ENCODE data around the gene CNPY1. TPM values are rescaled to one million over a fixed set of nuclear protein-coding genes. Genes with fewer than 3 reads are reported as not detected.

Gene CNPY1
- total and polyA plus RNA-seq, 7 experiments from 2014 or later = not detected

DNA sequence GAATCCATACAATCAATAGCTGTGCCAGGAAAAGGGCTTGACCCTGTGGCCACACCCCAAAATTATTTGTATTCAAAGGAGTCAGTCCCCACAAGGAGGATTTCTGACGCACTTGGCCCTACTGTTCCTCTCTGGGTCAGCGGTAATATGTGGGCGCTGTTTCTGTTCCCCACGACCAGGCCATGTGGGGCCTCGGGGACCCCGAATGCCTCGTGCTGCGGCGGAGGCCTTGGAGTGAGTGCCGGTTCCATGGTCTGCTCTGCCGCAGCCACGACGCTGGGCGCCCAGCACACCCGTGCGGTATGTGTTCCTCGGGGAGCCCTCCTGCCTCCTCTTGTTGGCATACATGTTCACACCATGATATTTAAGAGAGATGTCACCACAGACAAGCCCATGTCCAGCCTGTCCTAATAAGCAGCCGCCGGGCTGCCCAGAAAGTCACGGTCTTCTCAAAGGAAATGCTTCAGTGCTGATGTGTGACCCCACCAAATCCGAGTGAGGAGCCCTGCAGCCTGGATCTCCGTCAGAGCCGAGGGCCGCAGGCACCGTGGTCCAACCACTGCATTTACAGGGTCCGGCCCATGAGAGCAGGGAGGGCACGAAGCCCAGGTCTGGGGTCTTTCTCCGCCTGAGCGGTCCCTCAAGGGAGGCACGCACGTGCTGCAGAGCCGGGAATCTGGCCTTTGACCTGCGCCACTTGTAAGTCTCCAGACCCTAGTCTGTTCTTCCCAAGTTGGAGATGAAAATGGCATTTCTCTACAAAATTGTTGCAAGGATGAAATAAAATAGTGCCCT lies 52.4 kb downstream of the CNPY1 start:
- Histone ChIP-seq H3K36me3 (ENCODE audit: control insufficient read depth in 2 of 3, insufficient read depth in 3 of 3, low read length in 3 of 3) (no peaks in the 10 kb centered on the region), H3K9me3 (ENCODE audit: control insufficient read depth in 2 of 3, low read length in 3 of 3) (no peaks in the 10 kb centered on the region), H3K4me3 (ENCODE audit: low read length) (no peak overlapping the region), H3K27ac (ENCODE audit: low read depth, low read length) (no peak overlapping the region), H3K27me3 (ENCODE audit: control insufficient read depth in 2 of 2, insufficient read depth in 2 of 2, low read length in 2 of 2) (peaks cover 0 to 5% of the 10 kb centered on the region in 2 donors), H3K4me1 (ENCODE audit: control insufficient read depth in 2 of 2, insufficient read depth in 2 of 2, low read length in 2 of 2) (peaks cover 0 to 4% of the 10 kb centered on the region in 2 donors)
- Mint-ChIP-seq H3K27ac (no peak overlapping the region), H3K4me1 (peaks cover 13 to 20% (median 17%) of the 10 kb centered on the region in 7 donors), H3K36me3 (peaks cover 0 to 6% (median 0%) of the 10 kb centered on the region in 5 donors), H3K27me3 (peaks cover 24 to 51% (median 39%) of the 10 kb centered on the region in 5 donors), H3K9me3 (peaks cover 0 to 1% (median 0%) of the 10 kb centered on the region in 11 donors), H3K4me3 (no peak overlapping the region)
- POLR2A ChIA-PET = no interaction called here
- CTCF ChIA-PET = no interaction called here
- ATAC-seq (no peak), DNase-seq (no peak)
- intact Hi-C loops (cut with micrococcal nuclease) = no loop called here

DNA sequence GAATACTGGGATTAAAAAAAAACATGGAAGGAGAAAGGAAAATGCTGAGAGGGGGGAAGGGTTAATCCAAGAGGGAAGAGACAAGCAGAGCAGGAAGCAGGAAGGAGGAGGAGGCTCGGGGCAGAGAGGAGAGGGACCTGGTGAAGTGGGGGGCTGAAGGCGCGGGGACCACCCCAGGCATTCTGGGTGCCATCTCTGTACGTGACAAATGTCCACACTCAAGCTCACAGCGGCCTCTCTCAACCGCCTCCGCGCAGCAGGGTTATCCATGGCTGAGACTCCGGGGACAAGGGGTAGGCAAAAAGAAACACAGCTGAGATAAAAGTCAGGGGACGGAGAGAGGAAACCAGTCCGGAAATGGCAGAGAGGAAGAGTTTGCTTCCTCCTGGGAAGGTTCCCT lies 54.5 kb downstream of the CNPY1 start:
- peak overlapping the region in 2 of 9 donors; percentile 34 to 42 for H3K27ac Mint-ChIP-seq
- H3K4me3 ChIP-seq (ENCODE audit: low read length) = no peak overlapping the region

DNA sequence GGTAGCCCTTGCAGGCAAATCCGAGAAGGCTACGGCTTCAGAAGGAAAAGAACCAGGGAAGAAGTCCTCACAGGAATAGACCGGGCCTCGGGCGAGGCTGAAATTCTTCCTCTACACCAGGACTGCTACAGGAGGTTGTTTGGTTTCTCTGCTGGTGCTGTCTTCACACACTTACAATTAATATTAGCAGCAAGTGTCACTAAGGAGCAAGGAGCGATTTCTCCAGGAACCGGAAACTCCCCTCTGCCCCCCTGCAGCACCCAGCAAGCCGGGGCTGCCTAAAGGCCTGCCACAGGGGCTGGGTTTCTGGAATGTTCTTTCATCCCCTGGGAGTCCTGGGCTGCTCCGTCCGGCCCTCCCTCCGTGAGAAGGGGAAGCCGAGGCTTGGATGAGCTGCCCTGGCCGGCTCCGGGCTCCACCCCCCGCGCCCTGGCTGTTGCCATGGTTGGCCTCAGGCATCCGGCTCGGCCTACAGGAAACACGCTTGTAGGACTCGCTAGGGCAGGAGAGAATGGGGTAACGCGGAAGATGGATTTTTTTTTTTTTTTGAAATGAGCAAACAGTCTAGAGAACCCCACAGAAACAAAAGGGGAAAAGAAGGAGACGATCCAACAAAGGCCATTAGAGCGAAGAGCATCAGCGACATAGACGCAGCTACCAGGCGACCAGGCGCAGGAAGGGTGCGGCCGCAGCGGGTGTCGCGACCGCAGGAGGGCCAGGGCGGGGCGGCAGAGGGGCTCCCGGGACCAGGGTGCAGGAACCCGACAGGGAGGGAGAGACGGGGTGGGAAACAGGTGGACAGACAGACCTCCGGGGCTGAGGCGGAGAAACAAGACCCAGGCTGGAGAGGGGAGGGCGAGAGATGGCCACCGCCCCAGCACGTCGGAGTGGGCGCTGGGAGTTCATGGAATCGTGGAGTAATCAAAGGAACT lies 55.4 kb downstream of the CNPY1 start:
- Histone ChIP-seq H3K9me3 (ENCODE audit: control insufficient read depth in 2 of 3, low read length in 3 of 3) (no peaks in the 10 kb centered on the region), H3K27ac (ENCODE audit: low read depth, low read length) (no peak overlapping the region), H3K27me3 (ENCODE audit: control insufficient read depth in 2 of 2, insufficient read depth in 2 of 2, low read length in 2 of 2) (no peaks in the 10 kb centered on the region), H3K36me3 (ENCODE audit: control insufficient read depth in 2 of 3, insufficient read depth in 3 of 3, low read length in 3 of 3) (no peaks in the 10 kb centered on the region), H3K4me1 (ENCODE audit: control insufficient read depth in 2 of 2, insufficient read depth in 2 of 2, low read length in 2 of 2) (peaks cover 0 to 4% of the 10 kb centered on the region in 2 donors), H3K4me3 (ENCODE audit: low read length) (peak overlapping the region; percentile 52)
- Mint-ChIP-seq H3K4me3 (peak overlapping the region; percentile 64 to 92 (median 85)), H3K9me3 (peaks cover 0 to 1% (median 0%) of the 10 kb centered on the region in 11 donors), H3K27me3 (peaks cover 26 to 44% (median 40%) of the 10 kb centered on the region in 5 donors), H3K4me1 (peaks cover 13 to 21% (median 17%) of the 10 kb centered on the region in 7 donors), H3K36me3 (peaks cover 0 to 6% (median 0%) of the 10 kb centered on the region in 5 donors), H3K27ac (peak overlapping the region in 5 of 9 donors; percentile 7 to 90 (median 71))
- peak in 1 of 9 donors; percentile 21 for DNase-seq
- ChIA-PET POLR2A (no interaction called here), CTCF (no interaction called here)
- intact Hi-C loops (cut with micrococcal nuclease) = no loop called here
- peak; percentile 68 for ATAC-seq

More for the DNA sequence above, 54.5 kb downstream of the CNPY1 start:
- Mint-ChIP-seq H3K4me1 (peaks cover 13 to 21% (median 17%) of the 10 kb centered on the region in 7 donors), H3K9me3 (peaks cover 0 to 1% (median 0%) of the 10 kb centered on the region in 11 donors), H3K27me3 (peaks cover 23 to 44% (median 40%) of the 10 kb centered on the region in 5 donors), H3K4me3 (peak overlapping the region; percentile 45 to 82 (median 62)), H3K36me3 (peaks cover 0 to 6% (median 0%) of the 10 kb centered on the region in 5 donors)
- DNase-seq = no peak
- CTCF ChIA-PET = no interaction called here
- POLR2A ChIA-PET = no interaction called here
- Histone ChIP-seq H3K4me1 (ENCODE audit: control insufficient read depth in 2 of 2, insufficient read depth in 2 of 2, low read length in 2 of 2) (peaks cover 0 to 4% of the 10 kb centered on the region in 2 donors), H3K27me3 (ENCODE audit: control insufficient read depth in 2 of 2, insufficient read depth in 2 of 2, low read length in 2 of 2) (no peaks in the 10 kb centered on the region), H3K9me3 (ENCODE audit: control insufficient read depth in 2 of 3, low read length in 3 of 3) (no peaks in the 10 kb centered on the region), H3K36me3 (ENCODE audit: control insufficient read depth in 2 of 3, insufficient read depth in 3 of 3, low read length in 3 of 3) (no peaks in the 10 kb centered on the region), H3K27ac (ENCODE audit: low read depth, low read length) (no peak overlapping the region)
- no peak for ATAC-seq
- intact Hi-C loops (cut with micrococcal nuclease) = no loop called here

DNA sequence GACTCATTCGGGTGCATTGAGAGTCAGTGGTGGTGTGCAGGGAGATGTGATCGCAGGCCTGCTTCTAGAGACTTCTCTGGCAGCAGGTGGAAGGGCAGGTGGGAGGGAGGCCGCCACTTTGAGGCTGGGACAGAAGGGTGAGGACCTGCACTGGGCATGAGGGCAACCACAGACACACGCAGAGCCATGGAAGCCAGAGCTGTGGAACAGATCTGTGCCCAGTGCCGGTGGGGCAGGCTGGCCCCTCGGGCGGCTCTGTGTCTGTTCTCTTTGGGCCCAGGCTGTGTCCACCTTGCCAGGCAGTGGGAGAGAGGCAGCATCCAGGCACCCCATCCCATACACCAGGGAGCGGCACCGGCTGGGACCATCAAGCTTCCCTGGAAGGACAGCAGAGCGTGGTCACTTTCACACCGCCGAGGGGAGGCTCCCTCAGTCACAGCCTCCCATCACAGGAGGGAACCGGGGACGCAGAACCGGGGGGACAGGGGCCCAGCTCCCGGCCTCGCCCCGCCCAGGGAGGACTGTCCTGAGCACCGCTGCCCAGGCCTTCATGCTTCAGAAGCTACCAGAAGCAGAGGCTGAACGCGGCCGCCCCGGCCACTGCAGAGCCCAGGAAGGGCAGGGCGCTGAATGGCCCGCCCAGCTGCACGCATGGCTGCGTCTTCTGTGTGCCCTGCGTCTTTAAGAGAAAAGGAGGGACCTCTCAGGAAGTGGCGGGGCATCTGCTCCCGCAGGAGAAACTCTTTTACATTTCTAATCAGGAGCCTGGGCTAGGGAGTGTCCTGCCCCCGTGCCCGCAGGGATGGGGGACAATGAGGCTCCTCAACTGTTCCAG lies 56.3 kb downstream of the CNPY1 start:
- peaks cover 0 to 4% of the 10 kb centered on the region in 2 donors for H3K4me1 ChIP-seq (ENCODE audit: control insufficient read depth in 2 of 2, insufficient read depth in 2 of 2, low read length in 2 of 2)
- POLR2A ChIA-PET = no interaction called here
- Mint-ChIP-seq H3K4me3 (peak overlapping the region; percentile 64 to 92 (median 85)), H3K27ac (peak overlapping the region in 1 of 9 donors; percentile 38), H3K4me1 (peaks cover 13 to 21% (median 17%) of the 10 kb centered on the region in 7 donors), H3K36me3 (peaks cover 0 to 6% (median 0%) of the 10 kb centered on the region in 5 donors), H3K9me3 (peaks cover 0 to 1% (median 0%) of the 10 kb centered on the region in 11 donors), H3K27me3 (peaks cover 27 to 50% (median 43%) of the 10 kb centered on the region in 5 donors)
- no peak for ATAC-seq
- H3K9me3 ChIP-seq (ENCODE audit: control insufficient read depth in 2 of 3, low read length in 3 of 3) = no peaks in the 10 kb centered on the region
- no peaks in the 10 kb centered on the region for H3K27me3 ChIP-seq (ENCODE audit: control insufficient read depth in 2 of 2, insufficient read depth in 2 of 2, low read length in 2 of 2)
- intact Hi-C loops (cut with micrococcal nuclease) = no loop called here
- H3K4me3 ChIP-seq (ENCODE audit: low read length) = peak overlapping the region; percentile 52
- H3K36me3 ChIP-seq (ENCODE audit: control insufficient read depth in 2 of 3, insufficient read depth in 3 of 3, low read length in 3 of 3) = no peaks in the 10 kb centered on the region
- no peak overlapping the region for H3K27ac ChIP-seq (ENCODE audit: low read depth, low read length)
- CTCF ChIA-PET = no interaction called here
- no peak for DNase-seq

DNA sequence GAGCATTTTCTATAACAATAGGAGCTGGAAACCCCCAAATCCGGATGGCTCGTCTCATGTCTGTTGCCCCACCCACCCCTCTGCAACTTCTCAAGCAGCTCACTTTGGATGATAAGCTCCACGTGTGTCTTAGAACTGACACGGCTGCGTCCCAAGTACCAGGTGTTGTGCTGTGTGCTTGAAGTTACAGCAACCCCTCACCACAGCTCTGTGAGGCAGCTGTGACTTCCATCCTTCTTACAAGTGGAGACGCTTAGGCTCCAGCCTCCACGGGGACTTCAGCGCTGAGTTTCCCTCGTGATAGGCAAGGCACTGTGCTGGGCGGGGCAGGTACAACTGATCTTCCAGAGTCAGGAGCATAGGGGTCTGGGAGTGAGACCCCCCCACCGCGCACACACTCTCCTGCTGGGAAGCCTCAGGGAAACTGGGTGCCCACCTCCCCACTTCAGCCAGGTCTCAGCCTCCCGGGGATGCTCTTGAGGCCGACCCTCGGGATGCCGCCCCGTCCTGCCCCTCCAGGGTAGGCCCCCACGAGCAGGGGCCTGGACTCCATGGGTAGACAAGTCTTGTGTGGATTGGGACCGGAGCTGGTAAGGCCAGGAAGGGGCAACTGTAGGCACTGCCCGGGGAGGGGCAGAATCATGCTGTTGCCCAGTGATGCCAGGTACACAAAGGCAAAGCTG lies 57.1 kb downstream of the CNPY1 start:
- H3K27ac ChIP-seq (ENCODE audit: low read depth, low read length) = no peak overlapping the region
- Mint-ChIP-seq H3K4me3 (peak overlapping the region in 6 of 10 donors; percentile 51 to 87 (median 66)), H3K4me1 (peaks cover 13 to 21% (median 17%) of the 10 kb centered on the region in 7 donors), H3K9me3 (peaks cover 0 to 1% (median 0%) of the 10 kb centered on the region in 11 donors), H3K36me3 (peaks cover 0 to 6% (median 0%) of the 10 kb centered on the region in 5 donors), H3K27ac (no peak overlapping the region), H3K27me3 (peaks cover 27 to 57% (median 43%) of the 10 kb centered on the region in 5 donors)
- H3K36me3 ChIP-seq (ENCODE audit: control insufficient read depth in 2 of 3, insufficient read depth in 3 of 3, low read length in 3 of 3) = no peaks in the 10 kb centered on the region
- H3K4me1 ChIP-seq (ENCODE audit: control insufficient read depth in 2 of 2, insufficient read depth in 2 of 2, low read length in 2 of 2) = peaks cover 0 to 4% of the 10 kb centered on the region in 2 donors
- H3K27me3 ChIP-seq (ENCODE audit: control insufficient read depth in 2 of 2, insufficient read depth in 2 of 2, low read length in 2 of 2) = no peaks in the 10 kb centered on the region
- POLR2A ChIA-PET = no interaction called here
- H3K9me3 ChIP-seq (ENCODE audit: control insufficient read depth in 2 of 3, low read length in 3 of 3) = no peaks in the 10 kb centered on the region
- no peak overlapping the region for H3K4me3 ChIP-seq (ENCODE audit: low read length)
- no peak for ATAC-seq
- no peak for DNase-seq
- intact Hi-C loops (cut with micrococcal nuclease) = no loop called here
- CTCF ChIA-PET = no interaction called here
